Measurements from ENCODE around the gene MIAT. TPM values are rescaled to one million over a fixed set of nuclear protein-coding genes. Genes with fewer than 3 reads are reported as not detected.
"Not testable (repeated sequence)": the region's sequence is repeated elsewhere in the genome, so short reads cannot be mapped to it uniquely, and the experiment has no call there.

Gene MIAT
- 0.06 and 0.27 TPM in 2 replicates for total RNA-seq (2014; rRNA removed; shearing (Covaris generic))

DNA sequence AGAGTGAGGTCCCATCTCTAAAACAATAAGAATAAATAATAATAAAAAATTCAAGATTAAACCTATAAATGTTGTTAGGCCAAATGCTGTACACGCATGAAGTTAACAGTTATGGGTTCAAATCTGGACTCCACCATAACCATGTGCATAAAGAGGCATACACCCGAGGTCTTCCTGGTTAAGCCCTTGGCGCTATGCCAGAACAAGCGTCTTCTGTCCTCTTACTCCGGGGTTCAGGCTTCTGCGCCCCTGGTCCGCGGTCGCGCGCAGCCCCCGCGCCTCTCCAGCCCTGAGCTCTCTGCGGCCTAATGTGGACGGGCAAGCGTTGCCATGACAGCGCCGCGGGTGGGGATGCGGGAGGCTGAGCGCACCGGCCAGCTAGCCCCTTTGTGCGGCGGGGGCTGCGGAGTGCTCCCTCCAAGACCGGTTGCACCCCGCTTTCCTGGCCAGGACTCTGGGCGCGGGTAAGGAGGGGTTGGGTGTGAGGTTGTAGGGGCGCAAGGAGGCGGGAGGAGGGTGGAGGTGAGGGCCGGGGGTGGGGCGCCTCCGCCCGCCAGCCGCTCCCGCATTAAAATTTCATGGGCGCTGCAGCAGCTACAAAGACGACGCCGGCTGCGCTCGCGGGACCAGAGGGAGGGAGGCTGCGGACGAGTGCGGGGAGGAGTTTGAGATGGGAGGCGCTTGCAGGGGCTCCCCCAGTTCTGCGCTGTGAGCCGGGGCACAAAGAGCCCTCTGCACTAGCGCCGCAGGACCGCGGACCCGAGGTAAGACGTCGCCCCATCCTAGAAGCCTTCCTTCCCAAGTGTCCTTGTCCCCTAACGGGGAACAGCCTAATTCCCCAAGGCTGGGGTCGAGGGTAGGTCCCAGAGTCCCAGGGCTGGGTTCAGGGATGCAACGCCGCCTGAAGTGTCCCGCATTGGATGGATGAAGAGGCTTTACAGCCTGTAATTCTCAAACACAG is at the start of gene MIAT:
Gene MIAT (plus strand): TSS at position 698 of the 961 bp plus-strand sequence.
- DNase-seq (ENCODE audit: low read depth) = no peak

DNA sequence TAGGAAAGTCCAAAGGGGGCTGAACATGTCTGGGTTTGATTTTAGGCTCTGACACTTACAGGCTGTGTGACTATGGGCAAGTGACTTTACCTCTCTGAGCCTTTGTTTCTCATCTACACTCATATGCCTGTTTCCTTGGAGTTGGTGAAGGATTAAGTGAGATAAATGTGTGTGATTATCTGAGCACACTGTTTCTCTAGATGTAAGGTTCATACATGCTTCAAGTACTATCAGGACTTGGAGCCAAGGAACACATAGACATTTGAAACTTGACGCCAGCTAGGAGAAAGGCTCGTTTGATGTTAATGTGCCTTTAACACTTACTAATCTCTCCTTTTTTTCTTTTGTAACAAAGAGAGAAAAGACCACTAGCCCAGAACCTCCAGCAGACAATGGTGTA is 49.3 kb upstream of the MIAT start:
- no peak for DNase-seq (ENCODE audit: low read depth)

DNA sequence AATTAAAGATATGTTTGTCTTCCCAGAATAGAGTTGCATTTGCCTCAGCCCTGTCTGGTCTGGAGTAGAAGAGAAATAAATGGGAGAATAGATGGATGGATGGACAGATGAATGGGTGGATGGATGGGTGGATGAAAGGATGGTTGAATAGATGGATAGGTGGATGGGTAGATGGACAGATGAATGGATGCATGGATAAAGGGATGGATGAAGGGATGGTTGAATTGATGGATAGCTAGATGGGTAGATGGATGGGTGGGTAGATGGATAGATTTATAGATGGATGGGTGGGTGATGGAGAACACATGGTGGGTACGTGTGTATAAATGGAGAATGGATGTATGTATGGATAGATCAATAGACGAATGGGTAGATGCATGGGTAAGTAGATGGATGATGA is 48.1 kb upstream of the MIAT start:
- no peak for DNase-seq (ENCODE audit: low read depth)

DNA sequence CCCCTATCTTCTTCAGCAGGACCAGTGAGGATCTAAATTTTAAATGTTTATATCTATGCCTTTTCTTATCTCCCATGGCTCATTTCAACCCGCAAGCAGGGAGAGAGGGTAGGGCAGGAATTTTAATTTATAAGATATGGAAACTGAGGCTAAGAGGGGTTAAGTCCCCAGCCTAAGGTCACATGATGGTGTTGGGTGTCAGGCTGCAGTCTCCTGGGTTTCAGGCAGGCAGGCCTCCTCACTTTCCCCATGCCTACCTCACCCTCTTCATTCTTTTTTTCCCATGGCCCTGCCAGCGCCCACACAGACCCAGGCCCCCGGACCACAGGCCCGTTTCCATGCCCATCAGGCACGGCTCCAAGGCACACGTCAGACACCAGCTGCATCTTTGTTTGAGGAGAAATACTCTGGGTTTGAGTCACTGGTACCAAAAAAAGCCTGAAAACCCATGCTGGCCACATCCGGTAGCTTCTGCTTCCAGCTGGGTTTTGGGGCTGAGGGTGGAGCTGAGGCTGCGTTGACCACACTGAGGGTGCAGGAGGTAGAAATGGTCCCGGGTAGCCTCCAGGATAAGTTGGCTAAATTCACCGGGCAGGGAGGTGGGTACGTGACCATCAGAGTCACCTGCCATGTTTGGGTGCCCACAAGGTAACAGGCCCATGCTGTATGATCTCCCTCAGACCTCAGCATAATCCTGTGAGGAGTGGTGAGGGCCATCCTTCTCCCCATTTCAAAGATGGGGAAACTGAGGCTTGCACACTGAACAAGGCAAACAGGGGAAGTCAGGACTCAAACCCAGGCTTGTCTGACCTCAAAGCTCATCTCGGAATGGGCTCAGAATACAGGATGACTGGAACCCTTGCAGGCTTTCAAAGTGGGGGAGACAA is 47.1 kb upstream of the MIAT start:
- DNase-seq (ENCODE audit: low read depth) = peak; percentile 95

DNA sequence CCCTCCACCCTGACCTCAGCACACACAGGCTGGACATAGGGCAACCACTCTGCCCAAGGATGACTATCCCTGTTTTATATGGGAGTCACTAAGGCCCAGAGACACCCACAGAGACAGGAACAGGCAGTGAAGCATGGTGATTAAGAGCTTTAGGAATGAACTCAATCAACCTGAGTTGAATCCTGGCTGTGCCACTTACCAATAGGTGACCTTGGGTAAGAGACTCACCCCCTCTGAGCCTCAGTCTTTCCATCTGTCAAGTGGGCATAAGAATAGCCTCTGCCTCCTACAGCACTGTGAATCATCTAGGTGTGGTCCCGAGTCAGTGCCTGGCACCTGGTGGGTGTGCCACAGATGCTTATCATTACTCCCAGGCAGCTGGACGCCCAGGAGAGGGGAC is 46.4 kb upstream of the MIAT start:
- DNase-seq (ENCODE audit: low read depth) = peak; percentile 44

DNA sequence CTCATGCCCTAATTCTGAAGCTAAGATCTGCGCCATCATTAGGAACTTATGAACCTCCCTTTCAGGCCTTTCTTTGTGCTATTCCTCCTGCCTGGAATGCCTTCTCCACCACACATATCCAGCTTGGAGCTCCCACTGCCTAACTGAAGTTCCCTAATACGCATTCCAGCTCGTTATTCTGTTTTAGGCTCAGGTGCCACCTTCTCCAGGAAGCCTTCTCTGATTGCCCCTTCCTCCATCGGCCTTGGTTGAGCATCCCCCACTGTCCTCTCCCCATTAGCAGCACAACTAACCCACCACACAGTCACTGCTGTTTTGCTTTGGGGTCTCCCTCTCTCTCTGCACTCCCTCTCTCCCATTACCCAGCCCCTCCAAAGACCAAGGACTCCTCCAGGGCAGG is 44.7 kb upstream of the MIAT start:
- no peak for DNase-seq (ENCODE audit: low read depth)

DNA sequence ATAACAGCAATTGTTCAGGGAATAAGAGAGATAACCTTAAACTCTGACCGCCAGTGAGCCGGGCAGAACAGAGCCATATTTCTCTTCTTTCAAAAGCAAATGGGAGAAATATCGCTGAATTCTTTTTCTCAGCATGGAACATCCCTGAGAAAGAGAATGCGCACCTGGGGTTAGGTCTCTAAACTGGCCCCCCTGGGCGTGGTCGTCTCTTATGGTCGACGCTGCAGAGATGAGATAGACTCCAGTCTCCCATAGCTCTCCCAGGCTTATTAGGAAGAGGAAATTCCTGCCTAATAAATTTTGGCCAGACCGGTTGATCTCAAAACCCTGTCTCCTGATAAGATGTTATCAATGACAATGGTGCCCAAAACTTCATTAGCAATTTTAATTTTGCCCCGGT is 43.6 kb upstream of the MIAT start:
- DNase-seq (ENCODE audit: low read depth) = not testable (repeated sequence)

DNA sequence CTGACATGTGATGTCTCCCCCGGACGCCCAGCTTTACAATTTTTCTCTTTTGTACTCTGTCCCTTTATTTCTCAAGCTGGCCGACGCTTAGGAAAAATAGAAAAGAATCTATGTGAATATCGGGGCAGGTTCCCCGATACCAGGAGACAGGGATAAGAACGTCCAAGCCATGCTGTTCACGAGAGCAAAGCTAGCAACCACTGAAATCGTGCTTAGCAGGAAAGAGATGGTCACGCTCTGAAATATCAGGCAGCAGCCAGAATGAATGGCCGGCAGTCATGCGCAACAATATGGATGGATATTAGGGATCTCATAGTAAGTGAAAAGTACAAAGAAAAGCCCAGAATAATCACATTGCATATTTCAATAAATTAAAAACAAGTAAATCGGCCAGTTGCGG is 43.1 kb upstream of the MIAT start:
- DNase-seq (ENCODE audit: low read depth) = no peak

DNA sequence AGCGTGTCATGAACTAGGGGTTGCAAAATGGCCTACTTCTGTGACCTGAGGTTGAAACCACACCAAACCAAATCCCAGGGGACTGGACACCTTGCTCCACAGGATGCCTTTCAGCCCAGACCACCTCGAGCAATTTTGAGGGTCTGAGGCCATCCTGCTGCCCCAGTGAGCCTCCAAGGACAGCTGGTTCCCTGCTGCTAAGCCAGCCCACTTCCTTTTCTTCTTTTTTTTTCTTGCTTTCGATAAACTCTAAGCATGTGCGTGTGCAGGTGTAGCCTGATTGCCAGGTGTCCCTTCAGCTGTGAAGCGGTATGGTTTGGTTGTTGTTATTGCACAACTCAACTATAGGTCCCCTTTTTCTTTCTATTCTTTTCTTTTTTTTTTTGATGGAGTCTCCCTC is 42.2 kb upstream of the MIAT start:
- no peak for DNase-seq (ENCODE audit: low read depth)

DNA sequence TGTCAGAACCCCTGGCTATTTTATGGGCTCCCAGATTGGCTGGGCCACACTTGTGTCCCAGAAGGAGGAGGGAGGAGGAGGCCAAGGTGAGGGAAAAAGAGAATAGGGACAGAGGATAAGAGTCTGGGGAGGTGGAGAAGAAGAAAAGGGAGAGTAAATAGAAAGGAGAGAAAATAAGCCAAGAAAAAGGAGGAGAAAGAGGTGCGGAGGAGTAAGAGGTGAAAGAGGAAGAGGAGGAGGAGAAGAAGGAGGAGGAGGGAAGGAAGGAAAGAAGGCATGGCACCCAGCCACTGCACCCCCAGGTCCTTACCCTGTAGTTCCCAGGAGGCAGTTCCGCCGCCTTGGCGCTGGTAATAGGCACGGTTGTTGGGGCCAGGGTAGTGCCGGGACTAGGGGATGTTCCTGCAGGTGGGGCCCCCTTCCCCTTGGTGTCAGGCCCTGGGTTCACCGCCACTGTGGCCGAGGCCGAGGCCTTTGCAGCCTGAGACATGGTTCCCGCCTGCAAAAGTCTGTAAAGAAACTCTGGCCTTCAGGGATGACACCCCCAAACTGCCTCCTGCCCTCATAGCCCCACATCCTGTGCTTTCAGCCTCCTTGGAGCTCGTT is 41.5 kb upstream of the MIAT start:
- no peak for DNase-seq (ENCODE audit: low read depth)

DNA sequence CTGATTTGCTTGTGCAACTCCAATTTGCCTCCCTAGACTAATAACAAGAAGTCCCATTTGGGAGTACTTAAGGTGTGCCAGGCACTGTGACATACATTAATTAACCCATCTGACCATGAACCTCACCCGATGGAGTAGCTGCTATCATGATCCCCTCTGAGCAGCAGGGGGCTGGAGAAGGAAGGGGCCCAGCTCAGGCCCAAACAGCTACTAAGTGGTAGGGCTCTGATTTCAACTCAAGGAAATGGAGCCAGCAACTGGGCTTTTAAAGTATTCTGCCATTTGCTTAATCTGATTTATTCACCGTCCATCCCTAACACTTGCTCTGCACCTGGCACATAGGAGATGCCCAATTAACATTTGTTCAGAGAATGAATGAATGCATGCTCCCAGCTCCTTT is 40.7 kb upstream of the MIAT start:
- DNase-seq (ENCODE audit: low read depth) = no peak

DNA sequence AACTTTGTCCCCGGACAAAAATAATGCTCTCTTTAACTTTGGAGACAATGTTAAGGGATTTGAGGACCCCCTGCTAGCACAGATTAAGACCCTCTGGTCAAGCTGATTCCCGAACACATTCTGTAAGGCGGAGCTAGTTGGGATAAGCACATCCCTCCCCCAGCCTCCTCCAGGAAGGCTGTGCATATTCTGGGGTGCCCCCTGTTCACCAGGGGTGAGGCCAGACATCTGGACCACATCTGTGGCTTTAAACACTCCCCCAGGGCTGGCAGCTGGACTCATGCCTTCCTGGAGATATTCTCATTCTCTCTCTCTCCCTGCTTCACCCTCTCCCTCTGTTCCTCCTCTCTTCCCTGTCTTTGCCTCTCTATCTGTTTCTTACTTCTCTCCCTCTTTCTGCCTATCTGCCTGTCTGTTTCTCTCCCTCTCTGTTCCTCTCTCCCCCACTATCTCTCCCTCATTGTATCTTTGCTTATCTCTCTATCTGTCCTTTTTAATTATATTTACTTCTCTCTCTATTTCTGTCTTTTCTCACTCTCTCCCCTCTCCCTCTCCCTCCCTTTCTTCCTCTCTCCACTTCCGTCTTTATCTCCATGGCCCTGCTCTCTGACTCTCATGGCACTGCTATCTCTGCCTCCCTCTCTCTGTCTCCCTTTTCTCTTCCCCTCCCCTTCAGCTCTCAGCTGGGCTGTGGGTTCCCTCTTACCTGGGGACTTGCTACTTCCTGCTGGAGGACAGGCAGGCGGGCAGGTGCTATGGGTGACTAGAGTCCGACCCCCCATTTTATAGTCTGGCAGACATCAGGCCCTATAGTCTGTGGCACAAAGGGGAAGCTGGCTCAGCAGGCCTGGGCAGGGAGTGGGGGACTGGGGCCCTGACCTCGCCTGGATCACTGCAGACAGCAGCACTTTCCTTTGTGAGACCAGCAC is 39.9 kb upstream of the MIAT start, which contains the start of gene CRYBB1:
Gene CRYBB1 (minus strand): TSS at position 757 of the 929 bp plus-strand sequence. CDS start 1,708 bp downstream, outside the sequence.
- no peak for DNase-seq (ENCODE audit: low read depth)

DNA sequence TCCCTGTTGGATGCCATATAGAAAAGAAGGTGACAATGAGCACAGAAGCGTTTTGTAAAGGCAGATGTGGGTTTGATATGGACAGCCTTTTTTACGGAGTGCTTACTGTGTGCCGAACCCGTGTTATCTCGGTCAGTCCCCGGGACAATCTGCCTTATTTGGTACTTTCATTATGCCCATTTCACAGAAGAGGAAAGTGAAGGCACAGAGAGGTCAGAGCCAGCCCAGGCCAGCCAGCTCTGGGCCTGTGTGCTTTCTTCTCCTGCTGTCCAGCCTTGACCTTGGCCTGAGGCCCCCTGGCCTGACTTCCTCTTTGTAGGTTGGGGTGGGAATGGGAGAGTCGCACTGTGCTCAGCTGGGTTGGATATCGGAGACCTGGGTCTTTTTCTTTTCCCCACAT is 38.9 kb upstream of the MIAT start:
- no peak for DNase-seq (ENCODE audit: low read depth)

DNA sequence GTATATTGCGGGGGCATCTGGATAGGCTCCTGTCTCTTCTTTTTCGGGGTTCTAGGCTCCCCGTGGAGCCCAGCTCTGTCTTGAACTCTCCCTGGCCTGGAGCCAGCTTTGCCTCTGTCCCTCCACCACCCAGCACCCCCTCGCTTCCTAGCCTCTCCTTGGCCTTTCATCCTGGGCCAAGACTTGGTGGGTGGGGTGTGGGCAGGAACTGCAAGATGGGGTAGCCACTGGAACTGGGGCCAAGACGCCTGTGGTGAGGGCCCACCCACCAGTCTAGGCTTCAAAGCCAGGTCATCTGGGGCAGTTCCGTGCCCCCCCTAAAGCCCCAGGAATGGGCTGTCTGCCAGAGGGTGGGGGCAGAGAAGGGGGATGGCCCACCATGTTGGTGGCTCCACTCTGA is 37.9 kb upstream of the MIAT start:
- DNase-seq (ENCODE audit: low read depth) = no peak

DNA sequence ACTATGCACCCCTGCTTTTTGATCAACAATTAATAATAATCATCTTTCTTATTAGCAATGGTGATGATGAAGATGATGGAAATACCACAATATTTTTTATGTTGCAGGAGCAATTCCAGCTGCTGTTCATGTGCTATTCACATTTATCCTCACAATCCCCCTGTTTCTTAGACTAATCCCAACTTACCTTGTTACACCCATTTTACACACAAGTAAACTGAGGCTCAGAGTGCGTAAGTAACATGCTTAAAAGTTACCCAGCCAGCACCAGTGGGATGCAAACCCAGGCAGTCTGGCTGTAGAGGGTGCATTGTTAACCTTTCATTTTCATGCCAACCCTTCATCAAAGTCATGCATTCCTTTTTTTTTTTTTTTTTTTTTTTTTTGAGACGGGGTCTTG is 37.2 kb upstream of the MIAT start:
- DNase-seq (ENCODE audit: low read depth) = no peak

DNA sequence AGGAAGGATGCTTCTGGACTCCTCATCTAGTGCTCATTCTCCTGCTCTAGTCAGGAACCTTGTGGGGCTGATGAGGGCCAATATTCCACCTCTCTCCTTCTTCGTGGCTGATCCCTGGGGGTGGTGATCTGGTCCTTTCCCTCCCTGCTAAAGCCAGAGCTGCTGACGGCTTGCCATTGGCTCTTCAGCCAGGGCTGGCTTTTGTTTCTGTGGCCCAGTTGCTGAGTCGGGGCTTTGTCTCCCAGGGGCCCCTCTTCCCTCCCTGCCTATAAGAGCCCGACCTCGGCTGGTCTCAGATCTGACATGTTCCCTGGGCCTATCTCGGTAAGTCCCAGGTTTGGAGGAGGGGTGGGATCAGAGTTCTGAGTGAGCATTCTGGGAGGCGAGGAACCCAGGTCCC is 35.7 kb upstream of the MIAT start, which contains the start of gene CRYBA4:
Gene CRYBA4 (plus strand): TSS at position 301 of the 400 bp plus-strand sequence. CDS start 634 bp downstream, outside the sequence.
- no peak for DNase-seq (ENCODE audit: low read depth)

DNA sequence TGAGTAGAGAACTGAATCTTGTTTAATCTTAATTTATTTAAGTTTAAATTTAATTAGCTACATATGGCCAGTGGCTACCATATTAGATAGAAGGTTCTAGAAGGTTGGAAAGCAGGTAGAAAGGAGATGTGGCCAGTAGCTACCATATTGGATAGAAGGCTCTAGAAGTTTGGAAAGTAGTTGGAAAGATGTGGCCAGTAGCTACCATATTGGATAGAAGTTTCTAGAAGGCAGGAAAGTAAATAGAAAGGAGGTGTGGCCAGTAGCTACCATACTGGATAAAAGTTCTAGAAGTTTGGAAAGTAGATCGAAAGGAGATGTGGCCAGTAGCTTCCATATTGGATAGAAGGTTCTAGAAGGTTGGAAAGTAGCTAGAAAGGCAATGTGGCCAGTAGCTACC is 33.4 kb upstream of the MIAT start:
- no peak for DNase-seq (ENCODE audit: low read depth)

DNA sequence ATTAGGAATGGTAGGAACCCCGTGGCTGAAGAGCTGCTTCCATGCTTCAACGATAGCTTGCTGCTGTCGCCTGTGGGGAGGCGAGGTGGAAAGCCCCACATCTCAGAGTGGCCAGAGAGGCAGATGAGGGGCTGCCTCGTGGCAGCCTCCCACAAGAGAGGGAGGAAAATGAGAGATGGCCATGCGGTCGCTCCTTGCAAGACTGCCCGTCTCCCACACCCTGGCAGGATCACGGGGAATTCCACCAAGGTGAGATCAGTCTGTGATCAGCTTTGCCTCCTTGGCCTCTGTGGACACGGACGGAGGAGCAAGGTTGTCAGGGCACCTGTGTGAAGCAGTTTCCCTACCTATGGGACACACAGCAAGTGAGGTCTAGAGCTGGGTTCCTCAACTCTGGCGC is 32.6 kb upstream of the MIAT start:
- no peak for DNase-seq (ENCODE audit: low read depth)

DNA sequence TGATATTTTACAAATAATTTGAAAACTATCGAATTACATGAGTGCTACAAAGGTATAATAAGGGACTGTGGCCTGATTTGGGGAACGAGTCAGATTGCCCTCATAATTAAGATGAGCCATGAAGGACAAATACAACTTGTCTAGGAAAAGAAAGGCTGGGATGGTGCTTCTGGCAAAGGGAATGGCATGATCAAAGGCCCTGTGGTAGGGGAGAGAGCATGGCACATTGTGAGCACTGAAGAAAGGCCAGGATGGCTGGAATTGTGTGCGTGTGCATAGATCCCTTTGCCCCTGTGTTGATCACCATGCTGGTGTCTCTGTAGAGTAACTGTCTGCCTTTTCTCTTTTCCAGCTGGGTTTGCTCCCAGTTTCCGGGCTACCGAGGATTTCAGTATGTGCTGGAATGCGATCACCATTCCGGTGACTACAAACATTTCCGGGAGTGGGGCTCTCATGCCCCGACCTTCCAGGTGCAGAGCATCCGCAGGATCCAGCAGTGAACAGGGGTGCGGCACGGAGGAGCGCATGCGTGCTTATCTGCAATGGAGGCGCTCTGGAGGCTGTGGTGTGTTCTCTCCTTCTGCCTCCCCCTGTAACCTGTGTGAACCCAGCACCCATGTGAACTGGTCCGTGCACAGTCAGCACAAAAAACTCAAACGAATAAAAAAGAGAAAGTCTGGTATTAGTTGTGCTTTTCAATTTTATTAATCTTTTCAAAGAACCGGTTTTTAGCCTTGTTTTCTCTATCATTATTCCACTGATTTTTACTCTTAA is 27.2 kb upstream of the MIAT start:
- no peak for DNase-seq (ENCODE audit: low read depth)

DNA sequence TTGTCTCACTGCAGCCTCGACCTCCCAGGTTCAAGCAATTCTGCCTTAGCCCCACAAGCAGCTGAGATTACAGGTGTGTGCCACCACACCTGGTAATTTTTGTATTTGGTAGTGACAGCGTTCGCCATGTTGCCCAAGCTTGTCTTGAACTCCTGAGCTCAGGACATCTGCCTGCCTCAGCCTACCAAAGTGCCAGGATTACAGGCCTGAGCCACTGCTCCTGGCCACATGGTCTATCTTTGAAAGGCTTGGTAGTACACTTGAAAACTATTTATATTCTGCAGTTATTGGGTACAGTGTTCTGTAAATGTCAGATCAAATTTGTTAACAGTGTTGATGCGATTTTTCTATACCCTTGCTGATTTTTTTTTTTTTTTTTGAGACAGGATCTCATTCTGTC is 26.1 kb upstream of the MIAT start:
- no peak for DNase-seq (ENCODE audit: low read depth)

Data from Daoy (cell line).